H9 (cell line): Measurements from ENCODE around the gene TMEM273. TPM values are rescaled to one million over a fixed set of nuclear protein-coding genes. Genes with fewer than 3 reads are reported as not detected.

Source experiments
- DNase-seq: peaks from one replicate; pipeline ENCODE4 v3.0.0-alpha.2; 2017
- H2AFZ ChIP-seq: one replicate; pipeline ENCODE4 v1.6.1; 2013; ENCODE audit warnings: mild to moderate bottlenecking, low read length, control low read depth, moderate library complexity
- H2AK5ac ChIP-seq: 2 replicates; pipeline ENCODE4 v1.6.1; 2013; ENCODE audit warnings: low read length, control low read depth, mixed read lengths; ENCODE audit not compliant: insufficient read length
- H2BK120ac ChIP-seq: one replicate; pipeline ENCODE4 v1.6.1; 2013; ENCODE audit warnings: low read depth, mild to moderate bottlenecking, low read length, control low read depth, inconsistent platforms; ENCODE audit not compliant: poor library complexity, severe bottlenecking
- H2BK12ac ChIP-seq: 2 replicates; pipeline ENCODE4 v1.6.1; 2013; ENCODE audit warnings: low read length, control low read depth, mixed read lengths, low read depth; ENCODE audit not compliant: insufficient read length
- H2BK15ac ChIP-seq: 2 replicates; pipeline ENCODE4 v1.6.1; 2013; ENCODE audit warnings: low read depth, low read length, control low read depth
- H2BK20ac ChIP-seq: one replicate; pipeline ENCODE4 v1.6.1; 2013; ENCODE audit warnings: low read depth, mild to moderate bottlenecking, low read length, control low read depth, inconsistent platforms; ENCODE audit not compliant: poor library complexity, severe bottlenecking
- H2BK5ac ChIP-seq: 2 replicates; pipeline ENCODE4 v1.6.1; 2013; ENCODE audit warnings: low read length, control low read depth, mixed read lengths; ENCODE audit not compliant: insufficient read length
- H3K14ac ChIP-seq: 2 replicates; pipeline ENCODE4 v1.6.1; 2013; ENCODE audit warnings: low read length, control low read depth; ENCODE audit not compliant: insufficient read depth
- H3K18ac ChIP-seq: 2 replicates; pipeline ENCODE4 v1.6.1; 2013; ENCODE audit warnings: low read depth, mild to moderate bottlenecking, mixed read lengths, low read length, control low read depth; ENCODE audit not compliant: insufficient read length
- H3K23ac ChIP-seq: 2 replicates; pipeline ENCODE4 v1.6.1; 2013; ENCODE audit warnings: low read length, control low read depth, mixed read lengths, low read depth; ENCODE audit not compliant: insufficient read length
- H3K23me2 ChIP-seq: 2 replicates; pipeline ENCODE4 v1.6.1; 2013; ENCODE audit warnings: low read depth, mild to moderate bottlenecking, mixed read lengths, low read length, control low read depth; ENCODE audit not compliant: insufficient read length, poor library complexity, severe bottlenecking
- H3K27ac ChIP-seq: 2 replicates; pipeline ENCODE4 v1.5.1; 2013; ENCODE audit warnings: low read length, control low read depth, mixed read lengths, low read depth; ENCODE audit not compliant: insufficient read length
- H3K27me3 ChIP-seq: 2 replicates; pipeline ENCODE4 v1.6.1; 2013; ENCODE audit warnings: low read length, control low read depth, inconsistent platforms; ENCODE audit not compliant: insufficient read depth
- H3K4ac ChIP-seq: 2 replicates; pipeline ENCODE4 v1.6.1; 2013; ENCODE audit warnings: low read depth, mild to moderate bottlenecking, control low read depth, inconsistent platforms, low read length, moderate library complexity
- H3K4me1 ChIP-seq: 2 replicates; pipeline ENCODE4 v1.6.1; 2013; ENCODE audit warnings: low read length, control low read depth, inconsistent platforms; ENCODE audit not compliant: insufficient read depth
- H3K4me2 ChIP-seq: 2 replicates; pipeline ENCODE4 v1.6.1; 2013; ENCODE audit warnings: low read length, control low read depth, mixed read lengths; ENCODE audit not compliant: insufficient read length, insufficient read depth
- H3K56ac ChIP-seq: 2 replicates; pipeline ENCODE4 v1.6.1; 2013; ENCODE audit warnings: low read depth, mild to moderate bottlenecking, mixed read lengths, low read length, control low read depth; ENCODE audit not compliant: insufficient read length
- H3K79me1 ChIP-seq: 2 replicates; pipeline ENCODE4 v1.6.1; 2013; ENCODE audit warnings: low read depth, mild to moderate bottlenecking, moderate library complexity, low read length, control low read depth, inconsistent platforms; ENCODE audit not compliant: insufficient read depth, poor library complexity, severe bottlenecking
- H3K79me2 ChIP-seq: 2 replicates; pipeline ENCODE4 v1.6.1; 2013; ENCODE audit warnings: low read length, control low read depth, inconsistent platforms; ENCODE audit not compliant: insufficient read depth
- H3K9ac ChIP-seq: 2 replicates; pipeline ENCODE4 v1.6.1; 2013; ENCODE audit warnings: low read length, control low read depth, mixed read lengths; ENCODE audit not compliant: insufficient read length; ENCODE audit errors: extremely low read depth
- H3K9me3 ChIP-seq: one replicate; pipeline ENCODE4 v1.6.1; 2013; ENCODE audit warnings: low read depth, low read length, inconsistent platforms; ENCODE audit not compliant: control insufficient read depth
- H3T11ph ChIP-seq: one replicate; pipeline ENCODE4 v1.6.1; 2013; ENCODE audit warnings: mild to moderate bottlenecking, low read length, control low read depth, inconsistent platforms
- H4K20me1 ChIP-seq: one replicate; pipeline ENCODE4 v1.6.1; 2013; ENCODE audit not compliant: control insufficient read depth, insufficient read length, insufficient read depth
- H4K5ac ChIP-seq: 2 replicates; pipeline ENCODE4 v1.6.1; 2013; ENCODE audit warnings: low read depth, mild to moderate bottlenecking, mixed read lengths, low read length, control low read depth; ENCODE audit not compliant: insufficient read length
- H4K8ac ChIP-seq: replicated peaks from 2 replicates; pipeline ENCODE4 v1.6.1; 2013; ENCODE audit warnings: low read length, control low read depth, mixed read lengths, low read depth; ENCODE audit not compliant: insufficient read length
- H4K91ac ChIP-seq: 2 replicates; pipeline ENCODE4 v1.6.1; 2013; ENCODE audit warnings: low read depth, mild to moderate bottlenecking, moderate library complexity, mixed read lengths, low read length, control low read depth; ENCODE audit not compliant: insufficient read length
- H3K27ac Mint-ChIP-seq, 3 experiments: 2 replicates in 2 of 3; 3 replicates in 1 of 3; pipeline ENCODE4 v1.8.0; 2020 to 2021; ENCODE audit warnings: mixed read lengths in 3 of 3, mild to moderate bottlenecking in 1 of 3, moderate library complexity in 1 of 3
- H3K27me3 Mint-ChIP-seq: 2 replicates; pipeline ENCODE4 v1.8.0; 2021; ENCODE audit warnings: low read depth, mild to moderate bottlenecking, moderate library complexity, mixed read lengths
- H3K36me3 Mint-ChIP-seq, 3 experiments: 2 replicates in 2 of 3; 3 replicates in 1 of 3; pipeline ENCODE4 v1.8.0; 2020 to 2021; ENCODE audit warnings: low read depth in 3 of 3, mixed read lengths in 3 of 3; ENCODE audit not compliant: insufficient read depth in 1 of 3
- H3K4me1 Mint-ChIP-seq, 2 experiments: 2 replicates each; pipeline ENCODE4 v1.8.0; 2020; ENCODE audit warnings: mixed read lengths in 2 of 2
- H3K4me3 Mint-ChIP-seq, 2 experiments: 2 replicates in 1 of 2; 3 replicates in 1 of 2; pipeline ENCODE4 v1.8.0; 2020 to 2021; ENCODE audit warnings: mild to moderate bottlenecking in 2 of 2, mixed read lengths in 2 of 2, moderate library complexity in 1 of 2
- H3K9me3 Mint-ChIP-seq, 2 experiments: 2 replicates in 1 of 2; 3 replicates in 1 of 2; pipeline ENCODE4 v1.8.0; 2020; ENCODE audit warnings: mild to moderate bottlenecking in 2 of 2, mixed read lengths in 2 of 2, moderate library complexity in 1 of 2
- WGBS: extraction: QIAGEN DNeasy Blood & Tissue Kit; methylation state at CpG from one replicate; pipeline ENCODE4 v1.1.7; 2013; ENCODE audit warnings: missing lambda C conversion rate, low lambda C conversion rate, mixed read lengths; ENCODE audit not compliant: insufficient read length; ENCODE audit errors: extremely low coverage; 5-methylcytosine and 5-hydroxymethylcytosine counted together
- total RNA-seq: library from RNA; stranded (reverse); gene quantifications from 2 replicates; pipeline ENCODE4 v1.2.1, GENCODE V29; 2021
- TF ChIP-seq, protein P1 (sequence below): fragments of 200-600 bp; sonication (generic); conservative IDR thresholded peaks from 3 replicates; pipeline ENCODE4 v1.8.0; 2021; ENCODE audit warnings: antibody characterized with exemption, mild to moderate bottlenecking

Gene TMEM273
- total RNA-seq, 1 experiment from 2014 or later: not detected

DNA sequence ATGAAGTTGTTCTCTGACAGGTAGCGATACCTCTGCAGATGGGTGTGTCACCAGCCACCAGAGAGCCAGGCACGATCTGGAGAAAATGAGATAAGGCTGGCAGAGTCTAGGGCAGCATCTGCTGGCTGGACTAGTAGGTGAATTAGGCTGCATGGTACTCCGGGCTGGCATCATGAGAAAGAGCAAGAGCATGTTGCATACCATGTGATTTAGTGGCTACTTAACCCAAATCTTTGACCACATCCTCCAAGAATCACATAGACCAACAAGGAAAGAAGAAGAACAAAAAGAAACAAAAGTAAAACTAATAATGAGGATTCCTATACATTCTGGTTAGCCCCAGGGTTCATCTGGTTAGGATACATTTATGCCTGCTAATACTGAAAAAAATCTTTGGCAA is 31.0 kb downstream of the TMEM273 start:
- no peak overlapping the region for H4K5ac ChIP-seq
- H2AK5ac ChIP-seq: no peak overlapping the region
- no peaks in the 10 kb centered on the region for H3K23me2 ChIP-seq
- no peak overlapping the region for H2BK5ac ChIP-seq
- H2BK15ac ChIP-seq: no peak overlapping the region
- H3K79me2 ChIP-seq: no peaks in the 10 kb centered on the region
- H3K23ac ChIP-seq: no peak overlapping the region
- Mint-ChIP-seq H3K27me3 (peaks cover 5% of the 10 kb centered on the region; the same call in 1 of the 2 replicates), H3K36me3 (peaks cover 0 to 9% (median 0%) of the 10 kb centered on the region in 3 experiments; a peak in 3 of 7 replicates), H3K4me3 (no peak overlapping the region), H3K9me3 (peaks cover 0 to 6% of the 10 kb centered on the region in 2 experiments; a peak in 2 of 5 replicates), H3K4me1 (peaks cover 26 to 29% of the 10 kb centered on the region in 2 experiments), H3K27ac (no peak overlapping the region)
- no peak overlapping the region for H3K4ac ChIP-seq
- H3K4me2 ChIP-seq: no peak overlapping the region
- no peak overlapping the region for H4K91ac ChIP-seq
- H2AFZ ChIP-seq: no peak overlapping the region
- no peak overlapping the region for H2BK120ac ChIP-seq
- no peak overlapping the region for H3K18ac ChIP-seq
- H3K79me1 ChIP-seq: no peaks in the 10 kb centered on the region
- no peak for DNase-seq
- TF ChIP-seq, protein P1, sequence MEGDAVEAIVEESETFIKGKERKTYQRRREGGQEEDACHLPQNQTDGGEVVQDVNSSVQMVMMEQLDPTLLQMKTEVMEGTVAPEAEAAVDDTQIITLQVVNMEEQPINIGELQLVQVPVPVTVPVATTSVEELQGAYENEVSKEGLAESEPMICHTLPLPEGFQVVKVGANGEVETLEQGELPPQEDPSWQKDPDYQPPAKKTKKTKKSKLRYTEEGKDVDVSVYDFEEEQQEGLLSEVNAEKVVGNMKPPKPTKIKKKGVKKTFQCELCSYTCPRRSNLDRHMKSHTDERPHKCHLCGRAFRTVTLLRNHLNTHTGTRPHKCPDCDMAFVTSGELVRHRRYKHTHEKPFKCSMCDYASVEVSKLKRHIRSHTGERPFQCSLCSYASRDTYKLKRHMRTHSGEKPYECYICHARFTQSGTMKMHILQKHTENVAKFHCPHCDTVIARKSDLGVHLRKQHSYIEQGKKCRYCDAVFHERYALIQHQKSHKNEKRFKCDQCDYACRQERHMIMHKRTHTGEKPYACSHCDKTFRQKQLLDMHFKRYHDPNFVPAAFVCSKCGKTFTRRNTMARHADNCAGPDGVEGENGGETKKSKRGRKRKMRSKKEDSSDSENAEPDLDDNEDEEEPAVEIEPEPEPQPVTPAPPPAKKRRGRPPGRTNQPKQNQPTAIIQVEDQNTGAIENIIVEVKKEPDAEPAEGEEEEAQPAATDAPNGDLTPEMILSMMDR: no peak
- no peaks in the 10 kb centered on the region for H4K20me1 ChIP-seq
- no peak overlapping the region for H3K56ac ChIP-seq
- no peak overlapping the region for H3K27ac ChIP-seq
- H2BK12ac ChIP-seq: no peak overlapping the region
- no peak overlapping the region for H2BK20ac ChIP-seq
- no peaks in the 10 kb centered on the region for H3K9me3 ChIP-seq
- no CpG with 5 or more reads among the region's 3 CpGs for WGBS
- no peak overlapping the region for H3K14ac ChIP-seq
- no peaks in the 10 kb centered on the region for H3K27me3 ChIP-seq
- H3K9ac ChIP-seq: no peak overlapping the region
- H3K4me1 ChIP-seq: no peaks in the 10 kb centered on the region; the same call in 1 of the 2 replicates
- no peak overlapping the region for H4K8ac ChIP-seq
- H3T11ph ChIP-seq: no peak overlapping the region
